Left ventricle myocardium inferior (tissue), 1 donor: ENCODE results near the gene TRIM46. TPM values are rescaled to one million over a fixed set of nuclear protein-coding genes. Genes with fewer than 3 reads are reported as not detected.
"Not testable (repeated sequence)": the region's sequence is repeated elsewhere in the genome, so short reads cannot be mapped to it uniquely, and the experiment has no call there.

Experiments
- DNase-seq: peaks from one replicate; pipeline ENCODE4 v3.0.0-alpha.2; 2020
- H3K27ac ChIP-seq: fragments of 200-600 bp; replicated peaks from 2 replicates; pipeline ENCODE4 v1.8.0; 2021
- H3K27me3 ChIP-seq: fragments of 200-600 bp; 2 replicates; pipeline ENCODE4 v1.8.0; 2021; ENCODE audit warnings: low read depth
- H3K36me3 ChIP-seq: fragments of 200-600 bp; 2 replicates; pipeline ENCODE4 v1.8.0; 2021
- H3K4me1 ChIP-seq: fragments of 200-600 bp; 2 replicates; pipeline ENCODE4 v1.8.0; 2021
- H3K4me3 ChIP-seq: fragments of 200-600 bp; 2 replicates; pipeline ENCODE4 v1.8.0; 2021; ENCODE audit warnings: mild to moderate bottlenecking, moderate library complexity
- H3K9me3 ChIP-seq: fragments of 200-600 bp; replicated peaks from 2 replicates; pipeline ENCODE4 v1.8.0; 2021
- intact Hi-C: fragments of 100-400 bp; cut with micrococcal nuclease; formaldehyde crosslinking; loops from one replicate; pipeline ENCODE4 v1.11.0; 2022
- total RNA-seq: library from RNA; stranded (reverse); fragmentation: NEBNext Ultra II Directional; extraction: Animal tissue kit (Norgen Biotek cat#: 25700); gene quantifications from one replicate; pipeline ENCODE4 v1.2.1, GENCODE V29; 2021
- TF ChIP-seq, protein P1 (sequence below): fragments of 200-600 bp; IDR thresholded peaks from 2 replicates; pipeline ENCODE4 v1.8.0; 2021; ENCODE audit warnings: antibody characterized with exemption, mild to moderate bottlenecking, borderline replicate concordance
- donor health status: DM: no; HTN: yes; CAD: no; lungs with severe emphysema.

TRIM46 gene
- total RNA-seq, 1 donor from 2014 or later, result 0.11 TPM

DNA sequence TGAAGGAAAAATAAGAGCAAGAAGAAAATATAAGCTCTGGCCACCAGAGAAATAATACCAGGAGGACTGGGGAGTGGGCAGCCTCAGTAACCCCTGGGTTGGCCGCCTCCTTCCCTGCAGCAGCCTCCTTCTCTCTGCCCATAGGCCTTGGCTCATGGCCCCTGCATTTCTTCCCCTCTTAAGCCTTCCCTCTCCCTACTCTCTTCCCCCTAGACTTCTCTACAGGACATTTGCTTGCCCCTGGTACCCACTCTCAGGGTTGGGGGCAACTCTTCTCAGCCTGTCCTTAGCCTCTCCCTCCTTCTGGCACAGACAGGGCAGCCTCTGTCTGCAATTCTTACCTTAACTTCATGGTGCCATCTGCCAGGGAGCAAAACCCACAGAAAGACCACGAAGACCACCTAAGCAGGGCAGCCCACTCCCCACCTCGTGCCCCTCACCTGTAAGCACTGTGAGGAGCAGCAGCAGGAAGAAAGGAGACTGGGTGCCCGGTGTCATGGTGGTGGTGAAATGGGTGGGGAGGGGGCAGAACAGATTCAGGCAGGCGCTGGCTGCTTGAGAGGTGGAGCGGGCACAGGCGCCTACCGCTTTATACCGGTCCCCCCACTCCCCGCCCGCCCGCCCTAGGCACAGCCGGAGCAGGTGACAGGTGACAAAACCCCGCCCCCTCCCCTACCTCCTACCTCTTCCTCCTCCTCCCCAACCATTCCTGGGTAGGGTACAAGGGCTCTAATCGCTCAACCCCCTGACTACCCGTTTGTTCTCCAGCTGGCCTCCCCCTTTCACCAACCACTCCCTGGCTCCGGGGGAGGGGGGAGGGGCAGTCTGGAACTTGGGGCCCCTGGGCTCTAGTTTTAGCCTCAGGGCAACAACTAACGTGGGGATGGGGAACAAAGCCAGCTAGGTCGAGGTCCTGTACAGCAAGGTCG is 19.0 kb downstream of the TRIM46 start:
- intact Hi-C loops, result no loop called here
- Histone ChIP-seq H3K9me3 (no peaks in the 10 kb centered on the region), H3K27ac (peak overlapping the region; percentile 86), H3K4me3 (peak overlapping the region; percentile 69), H3K36me3 (no peaks in the 10 kb centered on the region), H3K27me3 (no peaks in the 10 kb centered on the region), H3K4me1 (peaks cover 31% of the 10 kb centered on the region)
- TF ChIP-seq, protein P1, sequence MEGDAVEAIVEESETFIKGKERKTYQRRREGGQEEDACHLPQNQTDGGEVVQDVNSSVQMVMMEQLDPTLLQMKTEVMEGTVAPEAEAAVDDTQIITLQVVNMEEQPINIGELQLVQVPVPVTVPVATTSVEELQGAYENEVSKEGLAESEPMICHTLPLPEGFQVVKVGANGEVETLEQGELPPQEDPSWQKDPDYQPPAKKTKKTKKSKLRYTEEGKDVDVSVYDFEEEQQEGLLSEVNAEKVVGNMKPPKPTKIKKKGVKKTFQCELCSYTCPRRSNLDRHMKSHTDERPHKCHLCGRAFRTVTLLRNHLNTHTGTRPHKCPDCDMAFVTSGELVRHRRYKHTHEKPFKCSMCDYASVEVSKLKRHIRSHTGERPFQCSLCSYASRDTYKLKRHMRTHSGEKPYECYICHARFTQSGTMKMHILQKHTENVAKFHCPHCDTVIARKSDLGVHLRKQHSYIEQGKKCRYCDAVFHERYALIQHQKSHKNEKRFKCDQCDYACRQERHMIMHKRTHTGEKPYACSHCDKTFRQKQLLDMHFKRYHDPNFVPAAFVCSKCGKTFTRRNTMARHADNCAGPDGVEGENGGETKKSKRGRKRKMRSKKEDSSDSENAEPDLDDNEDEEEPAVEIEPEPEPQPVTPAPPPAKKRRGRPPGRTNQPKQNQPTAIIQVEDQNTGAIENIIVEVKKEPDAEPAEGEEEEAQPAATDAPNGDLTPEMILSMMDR, result no peak
- DNase-seq, result no peak

GRCh38 chr1:155193275-155193990 is 19.8 kb downstream of the TRIM46 start:
- Histone ChIP-seq H3K4me1 (peaks cover 31% of the 10 kb centered on the region), H3K27me3 (no peaks in the 10 kb centered on the region), H3K27ac (peak overlapping the region; percentile 86), H3K9me3 (no peaks in the 10 kb centered on the region), H3K36me3 (no peaks in the 10 kb centered on the region), H3K4me3 (peak overlapping the region; percentile 69)
- TF ChIP-seq, protein P1, result peak; percentile 98
- intact Hi-C loops, result no loop called here
- DNase-seq, result peak; percentile 87

DNA sequence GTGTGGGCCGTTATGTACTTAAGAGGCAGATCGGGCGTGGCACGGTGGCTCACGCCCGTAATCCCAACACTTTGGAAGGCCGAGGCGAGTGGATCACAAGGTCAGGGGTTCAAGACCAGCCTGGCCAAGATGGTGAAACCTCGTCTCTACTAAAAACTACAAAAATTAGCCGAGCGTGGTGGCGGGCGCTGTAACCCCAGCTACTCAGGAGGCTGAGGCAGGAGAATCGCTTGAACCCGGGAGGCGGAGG is 20.3 kb downstream of the TRIM46 start:
- H3K27me3 ChIP-seq, H3K9me3 ChIP-seq, intact Hi-C loops, DNase-seq, H3K36me3 ChIP-seq: not testable (repeated sequence)
- Histone ChIP-seq H3K4me3 (peak overlapping the region; percentile 69), H3K27ac (peak overlapping the region; percentile 86), H3K4me1 (peaks cover 31% of the 10 kb centered on the region)

DNA sequence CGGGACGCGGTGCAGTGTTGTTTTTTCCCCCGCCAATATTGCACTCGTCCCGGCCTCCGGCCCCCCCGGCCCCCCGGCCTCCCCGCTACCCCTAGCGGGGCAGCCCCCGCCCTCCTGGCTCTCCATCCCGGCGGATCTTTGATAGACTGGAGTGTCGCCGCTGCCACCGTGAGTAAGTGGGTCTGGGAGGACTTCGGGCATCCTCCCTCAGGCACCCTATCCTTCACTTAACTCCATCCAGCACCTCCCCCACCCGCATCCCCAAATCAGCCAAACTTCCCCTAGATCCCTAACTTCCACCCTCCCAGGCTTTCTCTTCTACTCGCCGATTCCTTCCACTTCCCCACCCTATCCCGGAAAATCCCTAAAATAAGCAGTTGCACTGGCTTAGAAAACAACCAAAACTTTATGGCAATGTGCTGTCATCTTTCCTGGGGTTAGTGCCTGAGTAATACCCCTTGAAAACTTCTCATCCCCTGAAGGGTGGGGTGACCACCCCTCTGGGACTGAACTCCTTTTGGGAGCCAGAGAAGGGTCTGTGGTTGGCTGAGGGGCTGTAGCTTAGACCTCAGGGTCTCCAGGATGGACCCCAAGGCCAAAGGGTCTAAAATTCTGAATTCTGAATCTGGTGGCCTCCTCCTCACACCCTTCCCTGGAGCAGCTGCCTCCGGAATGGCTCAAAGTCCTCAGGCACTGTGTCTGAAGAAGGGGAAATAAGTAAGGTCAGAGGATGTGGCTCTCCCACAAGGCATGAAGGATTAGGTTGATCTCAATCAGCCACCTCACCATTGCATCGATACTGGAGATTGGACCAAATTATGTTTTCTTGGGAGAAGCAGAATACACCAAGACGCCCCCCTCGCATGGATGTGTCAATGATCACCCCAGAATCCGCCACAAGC is 21.8 kb downstream of the TRIM46 start:
- DNase-seq, result no peak

GRCh38 chr1:155196103-155196892 is 22.6 kb downstream of the TRIM46 start:
- no peak for DNase-seq
- TF ChIP-seq, protein P1, result no peak
- no peak overlapping the region for H3K4me3 ChIP-seq
- intact Hi-C loops, result no loop called here
- no peaks in the 10 kb centered on the region for H3K9me3 ChIP-seq
- no peaks in the 10 kb centered on the region for H3K27me3 ChIP-seq
- H3K4me1 ChIP-seq, result peaks cover 31% of the 10 kb centered on the region
- H3K27ac ChIP-seq, result no peak overlapping the region
- no peaks in the 10 kb centered on the region for H3K36me3 ChIP-seq

More for the DNA sequence above, 21.8 kb downstream of the TRIM46 start:
- Histone ChIP-seq H3K4me3 (peak overlapping the region; percentile 69), H3K4me1 (peaks cover 31% of the 10 kb centered on the region), H3K9me3 (no peaks in the 10 kb centered on the region), H3K27ac (peak overlapping the region; percentile 86), H3K27me3 (no peaks in the 10 kb centered on the region), H3K36me3 (no peaks in the 10 kb centered on the region)
- intact Hi-C loops, result no loop called here
- TF ChIP-seq, protein P1, result no peak
